Stimulated activated CD4-positive, alpha-beta T cell treated with anti-CD3 and anti-CD28 coated beads, Interleukin-12 subunit alpha, Interleukin-12 subunit beta, amount 100 ng/mL, for 4 hours (primary cell): Measurements from ENCODE around the gene ADAMTSL1.

Experiments used
- DNase-seq: peaks from one replicate; pipeline ENCODE4 v3.0.0-alpha.2; 2020

The ADAMTSL1 gene

GRCh38 chr9:18472435-18472834, 1.5 kb upstream of the ADAMTSL1 start:
- no peak for DNase-seq

- DNase-seq: no peak
Measured at GRCh38 chr9:18472841-18473251, 1.1 kb upstream of the ADAMTSL1 start.

GRCh38 chr9:18474783-18475182, 830 bp downstream of the ADAMTSL1 start:
- no peak for DNase-seq

- DNase-seq: no peak
Measured at GRCh38 chr9:18477121-18477660, 3.2 kb downstream of the ADAMTSL1 start.

- no peak for DNase-seq
Measured at GRCh38 chr9:18477719-18478118, 3.8 kb downstream of the ADAMTSL1 start.

GRCh38 chr9:18478501-18479361, 4.8 kb downstream of the ADAMTSL1 start:
- DNase-seq: no peak

- DNase-seq: no peak
Measured at GRCh38 chr9:18479405-18479804, 5.5 kb downstream of the ADAMTSL1 start.

- DNase-seq: no peak
Measured at GRCh38 chr9:18480662-18481093, 6.7 kb downstream of the ADAMTSL1 start.

- no peak for DNase-seq
Measured at GRCh38 chr9:18482371-18482770, 8.4 kb downstream of the ADAMTSL1 start.

GRCh38 chr9:18485714-18486113, 11.8 kb downstream of the ADAMTSL1 start:
- DNase-seq: no peak

GRCh38 chr9:18487611-18488010, 13.7 kb downstream of the ADAMTSL1 start:
- no peak for DNase-seq

- DNase-seq: no peak
Measured at GRCh38 chr9:18488886-18489285, 14.9 kb downstream of the ADAMTSL1 start.

- DNase-seq: no peak
Measured at GRCh38 chr9:18489861-18490260, 15.9 kb downstream of the ADAMTSL1 start.

GRCh38 chr9:18490641-18491370, 16.9 kb downstream of the ADAMTSL1 start:
- DNase-seq: no peak

- DNase-seq: no peak
Measured at GRCh38 chr9:18492612-18493011, 18.7 kb downstream of the ADAMTSL1 start.

GRCh38 chr9:18493451-18493993, 19.6 kb downstream of the ADAMTSL1 start:
- DNase-seq: no peak

GRCh38 chr9:18495065-18495464, 21.1 kb downstream of the ADAMTSL1 start:
- no peak for DNase-seq

GRCh38 chr9:18496256-18497000, 22.5 kb downstream of the ADAMTSL1 start:
- DNase-seq: no peak

- DNase-seq: no peak
Measured at GRCh38 chr9:18499062-18499461, 25.1 kb downstream of the ADAMTSL1 start.

GRCh38 chr9:18499980-18500379, 26.0 kb downstream of the ADAMTSL1 start:
- DNase-seq: no peak

GRCh38 chr9:18500451-18500850, 26.5 kb downstream of the ADAMTSL1 start:
- no peak for DNase-seq

- DNase-seq: no peak
Measured at GRCh38 chr9:18501949-18502348, 28.0 kb downstream of the ADAMTSL1 start.

- no peak for DNase-seq
Measured at GRCh38 chr9:18502546-18502945, 28.6 kb downstream of the ADAMTSL1 start.
